MG63 (cell line): Measurements from ENCODE around the gene RRAD. TPM values are rescaled to one million over a fixed set of nuclear protein-coding genes. Genes with fewer than 3 reads are reported as not detected.

Source experiments
- DNase-seq: peaks from one replicate; pipeline ENCODE4 v3.0.0-alpha.2; 2020
- H3K27me3 ChIP-seq: fragments of 250-450 bp; sonication (Bioruptor Pico); 2 replicates; pipeline ENCODE4 v1.5.1; 2020; ENCODE audit warnings: mild to moderate bottlenecking, moderate library complexity
- H3K36me3 ChIP-seq: fragments of 250-450 bp; sonication (Bioruptor Pico); 2 replicates; pipeline ENCODE4 v1.5.1; 2020; ENCODE audit warnings: mild to moderate bottlenecking, moderate library complexity
- H3K4me3 ChIP-seq: fragments of 250-450 bp; sonication (Bioruptor Pico); 2 replicates; pipeline ENCODE4 v1.5.1; 2020; ENCODE audit warnings: mild to moderate bottlenecking, moderate library complexity
- H3K9me3 ChIP-seq: fragments of 250-450 bp; sonication (Bioruptor Pico); 2 replicates; pipeline ENCODE4 v1.5.1; 2020; ENCODE audit warnings: mild to moderate bottlenecking, moderate library complexity
- total RNA-seq: library from RNA; depleted of rRNA; stranded (reverse); fragments of >200 nt; shearing (Covaris generic); gene quantifications from 2 replicates; pipeline ENCODE4 v1.2.3, GENCODE V29; 2014; ENCODE audit warnings: low replicate concordance

RRAD gene
- total RNA-seq, 1 experiment from 2014 or later, result 10.4 TPM

DNA sequence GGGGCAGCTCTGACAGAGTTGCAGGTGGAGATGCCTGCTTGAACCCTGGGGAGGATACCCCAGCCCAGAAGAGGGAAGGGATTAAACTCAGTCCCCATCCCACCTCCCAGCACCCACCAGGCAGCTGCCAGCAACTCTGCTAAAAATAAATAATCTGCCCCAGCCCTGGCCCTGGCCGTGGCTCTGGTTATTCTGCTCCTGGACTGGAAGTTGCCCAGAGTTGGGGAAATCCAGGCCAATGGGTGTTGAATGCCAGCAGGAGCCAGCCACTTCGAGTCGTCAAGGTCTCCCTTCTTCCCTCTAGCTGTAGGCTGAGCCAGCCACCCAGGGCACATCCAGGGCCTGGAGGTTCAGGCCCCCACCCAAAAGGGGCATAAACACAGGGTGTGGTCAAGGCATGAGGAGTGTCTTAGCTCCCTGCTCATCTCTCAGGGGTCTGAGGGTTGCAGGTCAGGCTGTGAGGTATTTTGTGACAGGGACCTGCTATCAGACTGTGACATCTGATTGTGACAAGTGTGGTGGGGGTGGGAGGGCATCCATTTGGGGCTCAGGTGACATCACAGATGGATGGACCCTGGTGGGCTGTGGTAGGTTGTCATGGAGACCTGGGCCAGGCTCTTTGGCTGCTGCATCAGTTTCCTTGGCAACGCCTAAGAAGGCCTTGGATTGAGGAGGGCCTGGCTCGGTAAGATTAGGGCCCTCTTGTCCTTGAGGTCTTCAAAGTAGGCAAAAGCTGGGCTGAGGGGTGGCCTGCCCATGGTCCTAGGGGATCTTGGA lies 1.0 kb upstream of the RRAD start:
- H3K36me3 ChIP-seq, result no peaks in the 10 kb centered on the region
- H3K9me3 ChIP-seq, result no peaks in the 10 kb centered on the region
- H3K4me3 ChIP-seq, result no peak overlapping the region
- no peaks in the 10 kb centered on the region for H3K27me3 ChIP-seq
- DNase-seq, result peak; percentile 72

DNA sequence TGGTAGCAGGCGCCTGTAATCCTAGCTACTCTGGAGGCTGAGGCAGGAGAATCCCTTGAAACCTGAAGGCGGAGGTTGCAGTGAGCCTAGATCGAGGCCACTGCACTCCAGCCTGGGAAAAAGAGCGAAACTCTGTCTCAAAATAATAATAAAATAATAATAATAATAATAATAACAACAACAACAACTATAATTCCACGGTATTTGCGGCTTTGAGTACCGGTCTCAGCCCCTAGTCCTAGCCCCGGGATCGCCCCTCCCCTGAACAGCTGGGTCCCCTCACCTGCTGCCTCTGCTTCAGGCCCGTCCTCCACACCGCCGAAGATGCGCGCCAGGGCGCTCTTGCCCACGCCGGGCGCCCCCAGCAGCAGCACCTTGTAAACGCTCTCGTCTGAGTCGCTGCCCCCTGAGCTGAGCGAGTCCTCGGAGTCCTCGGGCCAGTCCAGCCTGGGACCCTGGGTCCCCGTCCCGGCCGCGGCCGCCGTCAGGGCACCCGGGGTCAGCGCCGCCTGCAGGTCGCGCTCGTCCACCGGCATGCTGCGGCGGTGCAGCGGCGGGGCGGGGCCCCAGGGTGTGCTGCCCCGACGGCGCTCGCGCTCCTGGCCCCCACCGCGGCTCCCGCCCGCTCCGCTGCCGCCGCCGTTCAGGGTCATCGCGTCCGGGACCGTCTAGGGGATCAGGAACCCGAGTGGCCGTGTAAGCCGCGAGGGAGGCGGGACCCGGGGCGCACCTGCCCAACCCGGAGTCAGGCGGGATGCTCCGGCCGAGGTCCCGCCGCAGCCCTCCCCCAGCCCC lies 611 bp downstream of the RRAD start:
- peak; percentile 33 for DNase-seq
- Histone ChIP-seq H3K36me3 (no peaks in the 10 kb centered on the region), H3K4me3 (peak overlapping the region; percentile 38), H3K9me3 (no peaks in the 10 kb centered on the region), H3K27me3 (no peaks in the 10 kb centered on the region)

DNA sequence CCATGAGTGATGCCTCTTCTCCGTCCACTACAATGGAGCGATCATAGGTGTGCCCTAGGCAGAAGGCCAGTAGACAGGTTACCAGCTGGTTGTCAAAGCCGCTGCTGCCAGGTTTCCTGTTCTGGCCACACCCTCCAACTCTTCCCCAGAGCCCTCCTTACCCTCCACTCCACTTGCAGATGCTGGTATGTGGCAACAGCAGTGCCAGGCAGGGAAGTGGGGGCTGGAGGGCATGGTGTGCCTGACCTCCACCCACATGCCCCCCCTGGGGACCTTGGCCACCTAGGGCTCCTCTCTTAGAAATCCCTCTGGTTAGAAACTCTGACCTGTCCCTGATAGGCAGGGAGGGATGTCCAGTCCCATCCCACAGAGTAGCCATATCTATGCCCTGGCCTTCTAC lies 1.5 kb downstream of the RRAD start:
- DNase-seq, result no peak
- no peak overlapping the region for H3K4me3 ChIP-seq
- H3K36me3 ChIP-seq, result no peaks in the 10 kb centered on the region
- no peaks in the 10 kb centered on the region for H3K27me3 ChIP-seq
- no peaks in the 10 kb centered on the region for H3K9me3 ChIP-seq

DNA sequence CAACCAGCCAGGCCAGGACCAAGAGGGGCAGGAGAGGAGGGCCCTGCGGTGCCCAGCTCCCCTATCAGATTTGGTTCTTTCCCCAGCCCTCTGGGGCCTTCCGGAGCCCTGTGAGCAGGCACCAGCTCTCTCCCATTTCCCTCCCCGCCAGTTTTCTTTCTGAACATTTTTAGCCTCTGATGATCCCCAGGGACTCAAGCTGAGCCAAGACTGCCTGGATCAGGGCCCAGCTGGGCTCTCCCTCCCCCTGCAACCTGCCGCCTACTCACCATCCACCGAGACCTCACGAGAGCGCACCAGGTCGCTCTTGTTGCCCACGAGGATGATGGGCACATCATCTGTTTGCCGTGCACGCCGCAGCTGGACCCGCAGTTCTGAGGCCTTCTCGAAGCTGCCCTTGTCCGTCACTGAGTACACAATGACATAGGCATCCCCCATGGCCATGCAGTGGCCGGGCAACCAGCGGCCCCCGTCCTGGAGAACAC lies 2.0 kb downstream of the RRAD start:
- H3K27me3 ChIP-seq, result no peaks in the 10 kb centered on the region
- DNase-seq, result no peak
- H3K4me3 ChIP-seq, result no peak overlapping the region
- no peaks in the 10 kb centered on the region for H3K36me3 ChIP-seq
- no peaks in the 10 kb centered on the region for H3K9me3 ChIP-seq

DNA sequence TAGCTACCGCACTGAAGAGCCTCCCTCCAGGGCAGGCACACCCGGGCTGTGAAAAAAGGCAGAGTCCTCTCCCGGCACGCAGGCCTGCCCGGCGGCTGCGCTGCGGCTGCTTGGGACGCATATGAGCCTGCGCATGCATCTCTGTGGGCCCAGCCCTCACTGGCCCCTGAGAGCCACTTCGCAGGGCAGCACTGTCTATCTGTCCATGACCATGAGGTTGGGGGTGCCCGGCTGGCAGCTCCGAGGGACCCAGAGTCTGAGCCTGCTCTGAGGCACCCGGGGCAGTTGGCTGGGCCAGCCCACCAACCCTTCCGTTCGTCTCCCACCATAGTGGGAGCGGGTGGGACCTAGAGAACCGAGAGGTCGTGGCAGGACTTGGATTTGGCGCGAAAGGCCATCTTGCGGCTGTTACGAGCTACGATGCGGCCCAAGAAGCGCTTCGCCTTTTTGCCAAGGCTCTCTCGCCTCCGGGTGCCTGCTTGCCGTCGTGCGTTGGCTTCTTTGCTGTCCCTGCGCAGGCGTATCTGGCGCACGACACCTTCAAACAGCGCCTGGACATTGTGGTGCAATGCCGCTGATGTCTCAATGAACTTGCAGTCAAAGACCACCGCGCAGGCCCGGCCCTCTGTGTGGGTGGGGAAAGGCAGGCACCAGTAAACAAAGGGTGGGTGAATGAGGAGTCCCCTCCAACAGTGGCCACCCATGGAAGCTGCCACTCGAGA lies 3.4 kb downstream of the RRAD start:
- Histone ChIP-seq H3K27me3 (no peaks in the 10 kb centered on the region), H3K9me3 (no peaks in the 10 kb centered on the region), H3K36me3 (no peaks in the 10 kb centered on the region), H3K4me3 (no peak overlapping the region)
- DNase-seq, result no peak

DNA sequence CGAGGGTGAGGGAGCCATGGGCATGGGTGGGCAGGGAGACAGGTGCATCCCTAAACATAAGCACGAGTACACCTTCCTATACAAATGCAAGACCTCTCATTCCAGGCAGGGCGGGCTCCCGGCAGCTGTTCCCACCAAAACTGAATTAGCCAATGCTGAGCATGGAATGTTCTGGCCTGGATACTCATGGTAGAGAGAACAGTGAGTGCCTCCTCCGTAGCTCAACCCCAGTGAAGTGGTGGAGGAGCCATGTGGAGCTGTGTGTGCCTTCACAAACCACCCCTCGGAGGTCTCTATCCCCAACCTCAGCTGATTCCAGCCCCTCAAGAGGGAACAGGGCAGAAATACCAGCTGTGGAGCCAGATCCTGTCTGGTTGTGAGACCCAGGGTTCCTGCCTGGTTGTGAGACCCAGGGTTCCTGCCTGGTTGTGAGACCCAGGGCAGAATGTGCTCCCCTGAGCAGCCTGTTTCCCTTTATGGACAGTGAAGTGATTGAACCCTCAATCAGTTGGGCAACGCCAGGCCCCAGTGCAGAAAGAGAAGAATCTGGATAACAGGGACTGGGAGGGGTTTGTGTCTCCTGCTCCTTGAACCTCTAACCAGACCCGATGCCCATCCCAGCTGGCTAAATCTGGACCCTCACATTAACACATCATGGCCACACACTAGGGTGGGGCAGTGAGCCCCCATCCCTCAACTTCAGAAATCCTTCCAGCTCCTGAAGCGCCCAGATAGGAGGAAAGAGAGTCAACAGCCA lies 4.2 kb downstream of the RRAD start:
- no peaks in the 10 kb centered on the region for H3K27me3 ChIP-seq
- no peaks in the 10 kb centered on the region for H3K9me3 ChIP-seq
- H3K36me3 ChIP-seq, result no peaks in the 10 kb centered on the region
- H3K4me3 ChIP-seq, result no peak overlapping the region
- no peak for DNase-seq

DNA sequence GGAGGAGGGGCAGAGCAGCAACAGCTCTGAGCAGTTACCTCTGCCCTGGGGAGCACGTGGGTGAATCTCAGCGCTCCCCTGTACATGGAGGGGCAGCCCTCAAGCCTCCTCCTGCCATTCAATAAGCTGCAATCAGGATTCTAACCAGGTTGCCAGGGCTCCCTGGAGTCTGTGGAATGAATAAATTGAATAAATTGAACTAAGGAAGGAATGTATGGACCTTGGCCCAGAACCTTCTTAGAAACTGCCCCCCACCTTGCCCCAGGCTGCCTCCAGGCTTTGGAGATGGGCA lies 5.1 kb downstream of the RRAD start:
- no peak for DNase-seq

DNA sequence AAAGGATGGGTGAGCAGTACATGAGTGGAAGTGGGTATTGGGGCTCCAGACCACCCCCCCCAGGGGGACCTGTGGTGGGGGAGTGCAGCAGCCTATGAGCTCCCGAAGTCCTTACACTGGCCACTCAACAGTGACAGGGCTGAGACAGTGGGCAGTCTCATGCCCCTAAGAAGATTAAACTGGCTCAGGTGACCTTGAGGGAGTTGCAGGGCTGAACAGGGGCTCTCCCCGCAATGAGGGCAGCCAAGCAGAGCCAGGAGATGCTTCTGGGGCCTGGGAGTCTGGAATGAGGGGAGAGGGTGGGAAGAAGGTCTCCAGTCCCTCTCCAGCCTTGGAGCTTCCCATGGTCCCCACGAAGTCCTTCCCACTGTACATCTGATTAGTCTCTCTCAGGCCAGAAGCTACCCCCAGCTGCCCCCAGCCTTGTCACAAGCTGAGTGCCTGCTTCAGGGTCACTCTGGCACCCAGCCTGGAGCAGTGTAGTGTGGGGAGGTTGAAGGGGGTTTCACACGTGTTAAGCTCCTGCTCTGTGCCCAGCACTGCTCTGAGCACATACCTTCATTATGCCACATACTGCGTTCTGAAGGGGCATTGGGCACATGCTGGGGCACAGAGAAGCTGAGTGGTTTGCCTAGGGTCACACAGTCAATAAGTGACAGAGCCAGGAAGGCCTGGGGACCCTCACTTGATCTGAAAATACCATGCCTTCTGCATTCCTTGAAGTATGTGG lies 5.6 kb downstream of the RRAD start:
- H3K9me3 ChIP-seq, result no peaks in the 10 kb centered on the region
- DNase-seq, result no peak
- no peak overlapping the region for H3K4me3 ChIP-seq
- H3K36me3 ChIP-seq, result no peaks in the 10 kb centered on the region
- H3K27me3 ChIP-seq, result no peaks in the 10 kb centered on the region

More for the DNA sequence above, 5.1 kb downstream of the RRAD start:
- Histone ChIP-seq H3K36me3 (no peaks in the 10 kb centered on the region), H3K9me3 (no peaks in the 10 kb centered on the region), H3K27me3 (no peaks in the 10 kb centered on the region), H3K4me3 (no peak overlapping the region)

DNA sequence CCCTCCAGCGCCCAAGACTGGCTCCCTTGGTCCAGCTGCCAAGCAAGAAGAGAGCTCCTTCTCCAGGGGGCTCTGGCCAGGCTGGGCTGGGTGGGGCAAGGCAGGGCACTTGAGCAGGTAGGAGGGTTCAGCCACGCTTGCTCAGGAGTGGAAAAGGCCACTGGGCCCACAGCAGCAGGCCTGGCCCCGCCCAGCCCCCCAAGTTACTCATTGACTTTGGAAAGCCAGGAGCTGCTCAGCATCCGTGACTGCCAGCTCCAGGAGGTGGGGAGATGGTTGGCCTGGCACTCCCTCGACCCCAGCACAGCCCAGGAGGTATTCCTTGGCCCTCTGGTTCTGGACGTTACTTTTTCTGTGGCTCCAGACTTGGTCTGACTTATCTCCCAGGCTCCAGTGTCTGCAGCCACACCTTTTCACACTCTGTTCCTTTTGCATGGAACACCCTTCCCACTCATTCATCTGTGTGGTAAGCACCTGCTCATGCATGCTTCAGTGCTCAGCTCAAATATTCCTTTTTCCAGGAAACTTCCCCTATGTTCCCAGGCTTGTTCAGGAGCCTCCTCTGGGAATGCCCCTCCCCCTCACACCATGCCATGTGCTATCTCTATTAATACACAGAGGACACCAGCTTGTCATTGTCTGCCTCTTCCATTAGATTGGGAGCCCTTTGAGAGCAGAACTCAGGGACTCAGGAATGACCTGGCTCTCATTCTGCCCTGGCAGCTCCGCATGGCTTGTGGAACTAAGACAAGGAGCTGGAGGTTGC lies 6.3 kb downstream of the RRAD start, which contains the start of gene CDH16:
CDH16 (minus strand) TSS at position 83 of the 766 bp plus-strand sequence. CDS start 820 bp downstream, outside the sequence.
- H3K27me3 ChIP-seq, result no peaks in the 10 kb centered on the region
- H3K36me3 ChIP-seq, result no peaks in the 10 kb centered on the region
- no peak within 1 kb of the TSS for H3K4me3 ChIP-seq
- DNase-seq, result no peak
- H3K9me3 ChIP-seq, result no peaks in the 10 kb centered on the region

DNA sequence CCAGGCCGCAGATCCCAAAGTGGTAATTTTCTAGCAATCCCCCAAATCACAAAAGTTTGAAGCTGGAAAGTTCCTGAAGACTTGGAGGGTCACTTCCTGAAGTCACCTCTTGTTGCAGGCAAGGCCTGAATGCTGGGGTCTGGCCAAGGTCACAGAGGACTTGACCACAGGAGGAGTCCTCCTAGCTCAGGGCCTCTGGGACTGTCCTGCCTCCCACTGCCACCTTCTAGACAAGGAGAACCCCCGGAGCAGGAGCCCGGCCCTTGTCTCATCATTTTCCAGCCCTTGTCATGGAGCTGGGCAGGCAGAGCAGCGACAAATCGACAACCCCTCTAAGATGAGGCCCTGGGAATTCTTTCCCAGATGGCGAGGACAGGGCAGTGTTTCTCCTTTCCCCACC lies 7.0 kb downstream of the RRAD start:
- DNase-seq, result no peak
- Histone ChIP-seq H3K27me3 (no peaks in the 10 kb centered on the region), H3K36me3 (no peaks in the 10 kb centered on the region), H3K4me3 (no peak overlapping the region), H3K9me3 (no peaks in the 10 kb centered on the region)

DNA sequence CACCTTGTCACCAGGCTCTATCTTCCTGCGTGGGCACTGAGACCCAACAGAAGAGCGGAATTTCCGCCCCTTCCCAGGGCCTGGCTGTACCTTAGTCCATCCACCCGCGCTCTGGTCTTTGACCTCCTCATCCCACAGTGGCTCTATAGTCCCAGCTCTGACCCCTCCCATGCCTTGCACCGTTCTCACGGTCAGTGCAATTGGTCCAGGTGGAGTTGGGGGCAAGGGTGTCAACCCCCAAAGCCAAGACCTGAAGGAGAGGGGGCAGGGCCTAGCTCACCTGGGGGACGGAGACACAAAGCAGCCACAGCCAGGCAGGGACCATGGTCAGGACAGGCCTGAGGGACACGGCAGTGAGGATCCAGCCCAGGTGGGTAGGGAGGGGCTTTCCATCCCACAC lies 7.6 kb downstream of the RRAD start:
- no peak for DNase-seq
- Histone ChIP-seq H3K9me3 (no peaks in the 10 kb centered on the region), H3K36me3 (no peaks in the 10 kb centered on the region), H3K4me3 (no peak overlapping the region), H3K27me3 (no peaks in the 10 kb centered on the region)

DNA sequence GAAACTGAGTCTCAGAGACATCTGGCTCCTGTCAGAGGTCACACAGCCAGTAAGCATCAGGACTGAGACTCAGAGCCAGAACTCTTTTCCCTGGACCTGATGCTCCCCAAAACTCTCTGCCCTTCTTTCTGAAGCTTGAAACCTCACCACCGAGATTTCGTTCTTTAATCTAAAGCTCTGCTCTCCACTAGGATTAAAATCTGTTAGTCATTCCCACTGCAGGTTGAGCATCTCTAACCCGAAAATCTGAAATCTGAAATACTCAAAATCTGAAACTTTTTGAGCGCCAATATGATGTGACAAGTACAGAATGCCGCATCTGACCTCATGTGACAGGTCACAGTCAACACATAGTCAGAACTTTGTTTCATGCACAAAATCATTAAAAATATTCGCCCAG lies 8.8 kb downstream of the RRAD start:
- H3K27me3 ChIP-seq, result no peaks in the 10 kb centered on the region
- DNase-seq, result no peak
- no peak overlapping the region for H3K4me3 ChIP-seq
- H3K36me3 ChIP-seq, result no peaks in the 10 kb centered on the region
- H3K9me3 ChIP-seq, result no peaks in the 10 kb centered on the region

DNA sequence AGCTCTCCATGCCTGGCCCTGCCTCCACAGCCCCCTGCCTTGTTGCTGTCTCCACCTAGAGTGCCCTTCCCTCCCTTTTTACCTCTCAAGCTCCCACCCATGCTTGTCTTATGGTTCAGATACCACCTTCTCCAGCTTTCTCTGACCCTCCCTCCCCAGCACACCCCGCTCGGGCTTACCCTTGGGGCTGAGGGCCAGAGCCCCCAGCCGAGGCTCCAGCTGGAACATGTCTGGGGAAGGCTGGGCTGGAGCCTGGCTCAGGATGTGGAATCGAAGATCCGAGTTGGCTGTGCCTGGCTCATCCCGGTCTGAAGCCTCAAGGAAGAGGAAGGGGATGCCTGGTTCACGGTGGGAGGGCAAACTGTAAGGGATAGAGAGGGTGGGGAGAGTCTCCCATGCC lies 10.3 kb downstream of the RRAD start:
- DNase-seq, result no peak
- no peaks in the 10 kb centered on the region for H3K9me3 ChIP-seq
- no peaks in the 10 kb centered on the region for H3K36me3 ChIP-seq
- H3K4me3 ChIP-seq, result no peak overlapping the region
- H3K27me3 ChIP-seq, result no peaks in the 10 kb centered on the region

DNA sequence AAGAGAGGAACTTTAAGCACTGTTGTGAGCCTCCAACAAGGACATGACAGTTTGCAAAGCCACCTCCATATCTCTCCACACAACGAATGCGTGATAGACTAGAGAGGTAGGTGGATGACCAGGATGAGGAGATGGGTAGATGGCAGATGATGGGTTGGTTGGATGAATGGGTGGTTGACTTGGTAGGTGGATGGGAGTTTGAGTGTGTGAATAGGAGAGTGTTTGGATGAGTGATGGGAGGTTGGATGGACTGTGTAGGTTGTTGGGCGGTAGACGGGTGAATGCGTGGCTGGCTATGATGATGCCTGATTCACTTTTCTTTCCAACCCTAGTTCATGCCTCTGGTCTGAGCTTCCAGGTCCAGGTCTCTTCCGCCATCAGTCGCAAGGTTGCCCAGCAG lies 10.8 kb downstream of the RRAD start:
- H3K36me3 ChIP-seq, result no peaks in the 10 kb centered on the region
- DNase-seq, result no peak
- no peaks in the 10 kb centered on the region for H3K9me3 ChIP-seq
- H3K27me3 ChIP-seq, result no peaks in the 10 kb centered on the region
- no peak overlapping the region for H3K4me3 ChIP-seq

DNA sequence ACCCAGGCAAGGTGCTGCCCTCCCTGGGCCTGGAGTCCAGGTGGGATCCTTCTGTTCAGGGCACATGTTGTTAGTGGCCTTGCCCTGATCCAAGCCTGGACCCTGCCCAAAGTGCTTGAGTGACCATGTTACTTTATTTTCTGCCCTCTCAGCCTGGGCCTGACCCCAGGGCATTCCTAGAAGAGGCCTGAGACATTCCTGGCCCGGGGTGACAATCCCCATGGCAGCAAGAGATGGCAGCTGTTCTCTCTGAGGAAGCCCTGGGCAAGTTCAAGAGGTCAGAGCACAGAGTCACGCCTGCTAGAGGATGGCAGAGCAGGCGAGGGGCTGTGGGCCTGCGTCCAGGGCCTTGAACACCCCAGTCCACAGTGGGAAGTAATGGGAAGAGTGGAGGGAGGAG lies 11.6 kb downstream of the RRAD start:
- Histone ChIP-seq H3K36me3 (no peaks in the 10 kb centered on the region), H3K27me3 (no peaks in the 10 kb centered on the region), H3K4me3 (no peak overlapping the region), H3K9me3 (no peaks in the 10 kb centered on the region)
- DNase-seq, result no peak
